GM23248 (cell line): ENCODE data around the gene SLIT3.

Experiments used
- EZH2 ChIP-seq: fragments of 200-600 bp; sonication (generic); IDR thresholded peaks from 2 replicates; pipeline ENCODE4 v1.6.1; 2018; ENCODE audit warnings: antibody characterized with exemption, mild to moderate bottlenecking; ENCODE audit not compliant: insufficient read depth, poor library complexity, severe bottlenecking
- EZH2phosphoT487 ChIP-seq: fragments of 200-600 bp; sonication (generic); IDR thresholded peaks from 2 replicates; pipeline ENCODE4 v1.6.1; 2018; ENCODE audit warnings: antibody characterized with exemption, moderate library complexity, mild to moderate bottlenecking, low read depth; ENCODE audit not compliant: insufficient read depth

DNA sequence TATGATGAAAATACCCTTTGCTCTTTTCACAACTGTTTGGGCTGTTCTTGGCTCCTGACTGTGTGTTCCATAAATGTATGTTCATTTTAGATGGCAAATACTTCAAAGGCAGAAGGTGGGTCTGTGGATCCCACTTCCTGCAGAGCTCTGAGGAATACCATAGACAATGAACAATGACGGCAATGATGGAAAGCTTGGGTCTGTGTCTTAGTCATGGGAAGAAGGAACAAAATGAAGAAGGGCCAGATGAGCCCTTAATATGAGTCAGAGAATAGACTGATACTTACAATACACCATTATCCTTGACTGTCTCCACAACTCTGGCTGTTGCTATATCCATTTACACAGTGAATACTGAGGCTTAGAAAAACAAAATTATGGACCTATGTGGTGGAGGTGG lies 126.0 kb downstream of the SLIT3 start:
- TF ChIP-seq EZH2 = no peak
- no peak for TF ChIP-seq EZH2phosphoT487
